ENCODE results near the gene JAK3.

JAK3 gene

GRCh38 chr19:17797424-17798201, 50.2 kb downstream of the JAK3 start:
- H3K4me3 ChIP-seq (ENCODE audit: low read depth in 1 of 2, low read length in 1 of 2) = no peak overlapping the region

DNA sequence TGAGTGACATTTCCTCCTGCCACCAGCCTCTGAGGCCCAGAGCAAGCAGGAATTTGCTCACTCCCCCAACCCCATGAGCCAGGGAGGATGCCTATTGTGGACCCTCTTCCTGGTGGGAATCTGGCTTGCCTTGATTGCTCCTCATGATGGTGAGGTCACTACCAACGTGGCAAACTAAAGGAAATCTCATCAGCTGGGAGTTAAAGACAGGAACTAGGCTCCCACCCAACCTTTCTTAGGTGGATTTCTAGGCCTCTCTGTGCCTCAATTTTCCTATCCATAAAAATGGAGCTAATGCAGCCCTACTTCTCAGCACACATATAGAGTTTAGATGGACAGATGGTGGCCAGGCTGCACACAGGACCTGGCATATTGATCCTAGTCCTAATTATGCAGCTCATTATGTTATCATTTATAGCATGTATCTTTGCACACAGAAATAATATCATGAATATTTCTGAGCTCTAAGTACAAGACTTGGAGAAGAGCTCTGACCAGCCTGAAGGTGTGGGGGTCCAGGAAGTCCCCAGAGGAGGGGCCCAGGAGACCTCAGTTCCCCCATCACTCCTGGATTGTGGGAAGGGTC, 50.9 kb downstream of the JAK3 start:
- peaks cover 0 to 8% of the 10 kb centered on the region in 2 experiments for H3K4me1 ChIP-seq (ENCODE audit: control insufficient read depth in 1 of 2, insufficient read depth in 1 of 2, low read depth in 1 of 2, low read length in 1 of 2)

More at GRCh38 chr19:17797424-17798201, 50.2 kb downstream of the JAK3 start:
- Histone ChIP-seq H3K27me3 (peaks cover 88% of the 10 kb centered on the region), H3K27ac (no peak overlapping the region), H3K4me1 (ENCODE audit: control insufficient read depth in 1 of 2, insufficient read depth in 1 of 2, low read depth in 1 of 2, low read length in 1 of 2) (peaks cover 0 to 8% of the 10 kb centered on the region in 2 experiments), H3K36me3 (no peaks in the 10 kb centered on the region), H3K9me3 (no peaks in the 10 kb centered on the region)
- TF ChIP-seq, protein P1, sequence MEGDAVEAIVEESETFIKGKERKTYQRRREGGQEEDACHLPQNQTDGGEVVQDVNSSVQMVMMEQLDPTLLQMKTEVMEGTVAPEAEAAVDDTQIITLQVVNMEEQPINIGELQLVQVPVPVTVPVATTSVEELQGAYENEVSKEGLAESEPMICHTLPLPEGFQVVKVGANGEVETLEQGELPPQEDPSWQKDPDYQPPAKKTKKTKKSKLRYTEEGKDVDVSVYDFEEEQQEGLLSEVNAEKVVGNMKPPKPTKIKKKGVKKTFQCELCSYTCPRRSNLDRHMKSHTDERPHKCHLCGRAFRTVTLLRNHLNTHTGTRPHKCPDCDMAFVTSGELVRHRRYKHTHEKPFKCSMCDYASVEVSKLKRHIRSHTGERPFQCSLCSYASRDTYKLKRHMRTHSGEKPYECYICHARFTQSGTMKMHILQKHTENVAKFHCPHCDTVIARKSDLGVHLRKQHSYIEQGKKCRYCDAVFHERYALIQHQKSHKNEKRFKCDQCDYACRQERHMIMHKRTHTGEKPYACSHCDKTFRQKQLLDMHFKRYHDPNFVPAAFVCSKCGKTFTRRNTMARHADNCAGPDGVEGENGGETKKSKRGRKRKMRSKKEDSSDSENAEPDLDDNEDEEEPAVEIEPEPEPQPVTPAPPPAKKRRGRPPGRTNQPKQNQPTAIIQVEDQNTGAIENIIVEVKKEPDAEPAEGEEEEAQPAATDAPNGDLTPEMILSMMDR (IDR thresholded peaks at IDR 0.05) = no peak

DNA sequence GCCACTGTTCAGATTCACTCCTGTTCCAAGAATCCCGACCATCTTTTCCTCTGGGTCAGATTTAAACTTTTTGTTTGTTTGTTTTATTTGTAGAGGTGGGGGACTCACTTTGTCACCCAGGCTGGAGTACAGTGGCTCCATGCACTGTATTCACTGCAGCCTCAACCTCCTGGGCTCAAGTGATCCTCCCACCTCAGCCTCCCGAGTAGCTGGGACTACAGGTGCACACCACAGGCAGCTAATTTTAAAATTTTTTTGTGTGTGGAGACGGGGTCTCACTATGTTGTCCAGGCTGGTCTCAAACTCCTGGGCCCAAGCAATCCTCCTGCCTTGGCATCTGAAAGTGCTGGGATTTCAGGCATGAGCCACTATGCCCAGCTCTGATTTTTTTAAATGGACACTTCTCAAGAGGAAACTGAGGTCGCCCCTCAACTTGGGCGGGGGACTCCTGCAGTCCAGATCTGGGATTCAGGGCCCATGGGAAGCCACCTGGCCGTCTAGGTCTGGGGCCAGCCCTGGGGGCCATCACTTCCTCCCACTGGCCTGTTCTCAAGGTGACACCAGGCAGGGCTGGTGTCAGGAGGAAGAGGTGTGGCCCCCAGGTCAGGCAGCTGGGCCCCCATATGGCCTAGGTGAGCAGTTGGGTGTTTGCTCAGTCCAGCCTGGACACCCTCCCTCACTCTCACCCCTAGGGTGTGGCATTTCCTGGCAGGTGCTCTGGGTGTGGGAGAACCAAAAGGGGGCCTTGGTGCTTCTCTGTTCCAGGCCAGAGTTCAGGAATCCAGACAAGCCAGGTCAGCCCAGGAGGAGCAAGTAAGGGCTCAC, 51.6 kb downstream of the JAK3 start:
- no peaks in the 10 kb centered on the region for H3K36me3 ChIP-seq

More for the DNA sequence above, 50.9 kb downstream of the JAK3 start:
- no peak overlapping the region for H3K4me3 ChIP-seq (ENCODE audit: low read depth in 1 of 2, low read length in 1 of 2)
- H3K36me3 ChIP-seq = no peaks in the 10 kb centered on the region
- TF ChIP-seq, protein P1 (IDR thresholded peaks at IDR 0.05) = no peak
- no peaks in the 10 kb centered on the region for H3K9me3 ChIP-seq
- peaks cover 88% of the 10 kb centered on the region for H3K27me3 ChIP-seq
- no peak overlapping the region for H3K27ac ChIP-seq

GRCh38 chr19:17795495-17795856, 52.3 kb downstream of the JAK3 start:
- H3K4me1 ChIP-seq (ENCODE audit: control insufficient read depth in 1 of 2, insufficient read depth in 1 of 2, low read depth in 1 of 2, low read length in 1 of 2) = peaks cover 0 to 8% of the 10 kb centered on the region in 2 experiments

More for the DNA sequence above, 51.6 kb downstream of the JAK3 start:
- Histone ChIP-seq H3K27me3 (peaks cover 88% of the 10 kb centered on the region), H3K27ac (no peak overlapping the region), H3K4me1 (ENCODE audit: control insufficient read depth in 1 of 2, insufficient read depth in 1 of 2, low read depth in 1 of 2, low read length in 1 of 2) (peaks cover 0 to 8% of the 10 kb centered on the region in 2 experiments), H3K4me3 (ENCODE audit: low read depth in 1 of 2, low read length in 1 of 2) (no peak overlapping the region), H3K9me3 (no peaks in the 10 kb centered on the region)
- TF ChIP-seq, protein P1 (IDR thresholded peaks at IDR 0.05) = no peak

More at GRCh38 chr19:17795495-17795856, 52.3 kb downstream of the JAK3 start:
- H3K9me3 ChIP-seq = no peaks in the 10 kb centered on the region
- no peak overlapping the region for H3K4me3 ChIP-seq (ENCODE audit: low read depth in 1 of 2, low read length in 1 of 2)
- peaks cover 88% of the 10 kb centered on the region for H3K27me3 ChIP-seq
- no peak overlapping the region for H3K27ac ChIP-seq
- TF ChIP-seq, protein P1 (IDR thresholded peaks at IDR 0.05) = no peak
- H3K36me3 ChIP-seq = no peaks in the 10 kb centered on the region
